ENCODE results near the gene PARP6. TPM values are rescaled to one million over a fixed set of nuclear protein-coding genes. Genes with fewer than 3 reads are reported as not detected.

The PARP6 gene
- total and polyA plus RNA-seq, 2 of the 8 experiments (the other 6 are each of a cell fraction or from before 2014, with no cell fraction given), result 39.8 to 45.3 TPM

DNA sequence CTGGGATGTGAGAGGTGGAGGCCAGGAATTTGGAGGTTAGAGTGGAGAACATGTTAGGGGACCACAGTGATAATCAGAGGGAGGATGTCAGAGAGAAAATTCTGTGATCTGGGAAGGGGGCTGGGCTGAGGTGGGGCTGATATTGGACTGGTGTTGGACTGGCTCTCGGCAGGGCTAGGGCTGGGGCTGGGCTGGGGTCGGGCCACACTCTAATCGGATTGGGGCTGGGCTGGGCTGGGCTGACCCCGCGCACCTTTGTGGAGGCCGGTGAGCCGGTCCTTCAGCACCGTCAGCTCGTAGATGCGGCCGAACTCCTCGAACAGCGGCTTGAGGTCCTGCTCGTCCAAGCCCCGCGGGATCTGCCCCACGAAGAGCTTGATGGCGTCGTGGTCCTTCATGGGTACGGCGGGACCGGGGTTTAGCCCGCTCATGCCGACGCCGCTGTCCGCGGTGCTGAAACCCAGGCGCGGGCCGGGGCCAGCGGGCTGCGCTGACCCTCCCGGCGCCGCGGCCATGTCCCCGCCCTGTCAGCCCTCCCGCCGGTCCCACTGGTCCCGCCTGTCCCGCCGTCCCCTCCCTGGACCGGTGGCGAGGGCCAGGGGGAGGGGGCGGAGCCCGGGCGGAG, 47.1 kb upstream of the PARP6 start:
- H3K56ac ChIP-seq (replicated peaks; ENCODE audit: insufficient read length, low read depth, low read length), result no peak overlapping the region
- peaks cover 0 to 4% (median 0%) of the 10 kb centered on the region in 4 experiments; a peak in 1 of 7 replicates for H3K4me1 ChIP-seq (replicated peaks in 1 of 4; ENCODE audit: control insufficient read depth in 3 of 4, insufficient read depth in 4 of 4, low read length in 3 of 4)
- peak overlapping the region in 2 of 4 experiments; percentile 5 to 39; a peak in 3 of 8 replicates for H3K4me3 ChIP-seq (ENCODE audit: extremely low read depth in 1 of 4, insufficient read depth in 2 of 4, low read depth in 3 of 4, low read length in 4 of 4)
- H4K8ac ChIP-seq (ENCODE audit: extremely low read depth, insufficient read depth, low read length), result no peak overlapping the region
- H4K91ac ChIP-seq (replicated peaks; ENCODE audit: insufficient read length, low read length), result no peak overlapping the region
- H3K14ac ChIP-seq (ENCODE audit: insufficient read length), result no peak overlapping the region
- peaks cover 2 to 6% of the 10 kb centered on the region in 2 experiments for H4K20me1 ChIP-seq (replicated peaks in 1 of 2; ENCODE audit: control insufficient read depth in 1 of 2, insufficient read depth in 2 of 2, low read length in 2 of 2)
- H3K79me1 ChIP-seq (ENCODE audit: low read depth, low read length), result no peaks in the 10 kb centered on the region
- FAIRE-seq (no peak), DNase-seq (ENCODE audit: low read depth in 1 of 2, low spot score in 2 of 2) (peak; percentile 53 to 90)
- peaks cover 4% of the 10 kb centered on the region for H3K23me2 ChIP-seq (ENCODE audit: low read depth, low read length)
- H2AK5ac ChIP-seq (ENCODE audit: low read depth, low read length), result no peak overlapping the region
- H3K79me2 ChIP-seq (ENCODE audit: control insufficient read depth in 1 of 2, insufficient read depth in 2 of 2, low read length in 2 of 2), result no peaks in the 10 kb centered on the region
- ChIA-PET CTCF (ENCODE audit: partially characterized antibody) (interaction anchor here (1.7 kb wide), 1 partner anchor 354 kb away, joined by 4 read pairs; no protein-coding TSS in a partner anchor), POLR2A (ENCODE audit: partially characterized antibody) (interaction anchor here (1.2 to 2.4 kb wide), 4 partner anchors 11 to 156 kb away, joined by 4 to 6 read pairs (median 6); partner anchors contain the start of gene PKM)
- H2AFZ ChIP-seq (ENCODE audit: low read length), result no peak overlapping the region
- no peak overlapping the region for H3K18ac ChIP-seq (ENCODE audit: extremely low read depth, low read length)
- no peak overlapping the region for H3K9ac ChIP-seq (replicated peaks in 1 of 4; ENCODE audit: extremely low read depth in 1 of 4, low read depth in 3 of 4, low read length in 3 of 4)
- no peak overlapping the region for H2BK15ac ChIP-seq (ENCODE audit: low read length)
- H3K9me3 ChIP-seq (ENCODE audit: insufficient read depth in 2 of 2, low read depth in 1 of 2, low read length in 1 of 2), result no peaks in the 10 kb centered on the region
- no peak overlapping the region for H4K5ac ChIP-seq (ENCODE audit: insufficient read length, low read depth, low read length)
- peaks cover 5 to 26% (median 21%) of the 10 kb centered on the region in 4 experiments for H3K27me3 ChIP-seq (replicated peaks in 1 of 4; ENCODE audit: control insufficient read depth in 3 of 4, extremely low read depth in 1 of 4, insufficient read depth in 3 of 4, low read length in 3 of 4)
- H3K4me2 ChIP-seq (ENCODE audit: insufficient read depth in 1 of 2, low read depth in 2 of 2, low read length in 2 of 2), result peak overlapping the region; percentile 62 to 70; a peak in 3 of 4 replicates
- no peak overlapping the region for H2BK120ac ChIP-seq (replicated peaks; ENCODE audit: low read depth, low read length)
- H3K23ac ChIP-seq (ENCODE audit: insufficient read length), result no peak overlapping the region
- H2BK20ac ChIP-seq (ENCODE audit: low read length), result no peak overlapping the region
- no peak overlapping the region for H2BK12ac ChIP-seq (ENCODE audit: low read depth, low read length)
- H3K27ac ChIP-seq (ENCODE audit: low read depth, low read length), result no peak overlapping the region
- H2BK5ac ChIP-seq (ENCODE audit: low read depth, low read length), result no peak overlapping the region
- no peak overlapping the region for H3K4ac ChIP-seq (replicated peaks; ENCODE audit: insufficient read length, low read depth, low read length)
- H3K36me3 ChIP-seq (ENCODE audit: control insufficient read depth in 2 of 4, insufficient read depth in 4 of 4, low read length in 3 of 4), result no peaks in the 10 kb centered on the region
- WGBS, 2 experiments (ENCODE audit: extremely low coverage in 1 of 2, insufficient coverage in 1 of 2, insufficient read length in 1 of 2, insufficient replicate concordance in 2 of 2, low coverage in 1 of 2, low lambda C conversion rate in 2 of 2, missing lambda C conversion rate in 1 of 2), result 12% methylated on average over 32 of the region's 48 CpGs; no CpG with 5 or more reads in 1 of the 2 experiments
- peak; percentile 32 for TF ChIP-seq TAF7 (optimal IDR thresholded peaks at IDR 0.05; ENCODE audit: borderline replicate concordance, low read depth, low read length)
- TF ChIP-seq E2F6 (IDR thresholded peaks at IDR 0.05), result peak; percentile 98
- no peak; a peak in 1 of 4 replicates for TF ChIP-seq HDAC2 (IDR thresholded peaks at IDR 0.05; ENCODE audit: borderline replicate concordance in 1 of 2, low read depth in 2 of 2, low read length in 2 of 2)
- peak; percentile 31; the same call in 1 of the 2 replicates for TF ChIP-seq RBBP5 (IDR thresholded peaks at IDR 0.05; ENCODE audit: borderline replicate concordance, low read depth, low read length)
- peak; percentile 49; the same call in 1 of the 2 replicates for TF ChIP-seq GABPA (IDR thresholded peaks at IDR 0.05; ENCODE audit: borderline replicate concordance, insufficient read depth, low read length)
- TF ChIP-seq RNF2 (IDR thresholded peaks at IDR 0.05; ENCODE audit: borderline replicate concordance, low read depth, low read length, missing control alignments, poor library complexity, severe bottlenecking), result no peak
- no peak for TF ChIP-seq MAFK (IDR thresholded peaks at IDR 0.05; ENCODE audit: low read depth, low read length)
- peak; percentile 55; the same call in 1 of the 2 replicates for TF ChIP-seq CREB1 (IDR thresholded peaks at IDR 0.05)
- no peak for TF ChIP-seq NANOG (IDR thresholded peaks at IDR 0.05; ENCODE audit: insufficient read depth, low read depth, low read length, poor library complexity, severe bottlenecking)
- no peak for TF ChIP-seq SUZ12 (IDR thresholded peaks at IDR 0.05; ENCODE audit: low read length)

All from H1 (cell line).